Measurements from ENCODE around the gene DCLK1. TPM values are rescaled to one million over a fixed set of nuclear protein-coding genes. Genes with fewer than 3 reads are reported as not detected.

The DCLK1 gene
- total RNA-seq, 2 experiments from 2014 or later, result not detected

DNA sequence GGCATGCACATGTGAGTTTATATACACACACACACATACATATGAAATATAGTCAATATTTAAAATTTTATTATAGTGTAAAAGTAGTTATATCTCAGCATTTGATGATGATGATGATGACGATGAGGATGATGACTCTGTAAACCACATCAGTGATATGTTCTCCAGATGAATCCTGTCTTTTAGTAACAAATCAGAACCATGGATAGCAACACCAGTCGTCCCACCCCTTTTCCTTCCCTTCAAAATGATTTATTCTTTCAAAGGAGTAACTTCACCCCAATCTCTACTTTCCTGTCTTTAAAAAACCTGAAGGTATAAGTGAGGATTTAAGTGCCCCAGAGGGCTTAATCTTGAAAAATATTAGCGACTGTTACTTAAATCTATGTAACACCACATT lies 74.1 kb downstream of the DCLK1 start:
- H3K4me3 Mint-ChIP-seq, result no peak overlapping the region
- ATAC-seq (no peak), DNase-seq (no peak)
- intact Hi-C loops (cut with micrococcal nuclease), result no loop called here
- no peaks in the 10 kb centered on the region for H3K36me3 Mint-ChIP-seq (ENCODE audit: low read depth)
- no peak overlapping the region for H3K27ac Mint-ChIP-seq
- H3K27me3 Mint-ChIP-seq, result no peaks in the 10 kb centered on the region
- TF ChIP-seq, protein P1, sequence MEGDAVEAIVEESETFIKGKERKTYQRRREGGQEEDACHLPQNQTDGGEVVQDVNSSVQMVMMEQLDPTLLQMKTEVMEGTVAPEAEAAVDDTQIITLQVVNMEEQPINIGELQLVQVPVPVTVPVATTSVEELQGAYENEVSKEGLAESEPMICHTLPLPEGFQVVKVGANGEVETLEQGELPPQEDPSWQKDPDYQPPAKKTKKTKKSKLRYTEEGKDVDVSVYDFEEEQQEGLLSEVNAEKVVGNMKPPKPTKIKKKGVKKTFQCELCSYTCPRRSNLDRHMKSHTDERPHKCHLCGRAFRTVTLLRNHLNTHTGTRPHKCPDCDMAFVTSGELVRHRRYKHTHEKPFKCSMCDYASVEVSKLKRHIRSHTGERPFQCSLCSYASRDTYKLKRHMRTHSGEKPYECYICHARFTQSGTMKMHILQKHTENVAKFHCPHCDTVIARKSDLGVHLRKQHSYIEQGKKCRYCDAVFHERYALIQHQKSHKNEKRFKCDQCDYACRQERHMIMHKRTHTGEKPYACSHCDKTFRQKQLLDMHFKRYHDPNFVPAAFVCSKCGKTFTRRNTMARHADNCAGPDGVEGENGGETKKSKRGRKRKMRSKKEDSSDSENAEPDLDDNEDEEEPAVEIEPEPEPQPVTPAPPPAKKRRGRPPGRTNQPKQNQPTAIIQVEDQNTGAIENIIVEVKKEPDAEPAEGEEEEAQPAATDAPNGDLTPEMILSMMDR (IDR thresholded peaks at IDR 0.05), result no peak
- H3K4me1 Mint-ChIP-seq (ENCODE audit: low read depth), result no peaks in the 10 kb centered on the region
- CTCF ChIA-PET, result no interaction called here
- H3K9me3 Mint-ChIP-seq, result no peaks in the 10 kb centered on the region
- POLR2A ChIA-PET, result no interaction called here

DNA sequence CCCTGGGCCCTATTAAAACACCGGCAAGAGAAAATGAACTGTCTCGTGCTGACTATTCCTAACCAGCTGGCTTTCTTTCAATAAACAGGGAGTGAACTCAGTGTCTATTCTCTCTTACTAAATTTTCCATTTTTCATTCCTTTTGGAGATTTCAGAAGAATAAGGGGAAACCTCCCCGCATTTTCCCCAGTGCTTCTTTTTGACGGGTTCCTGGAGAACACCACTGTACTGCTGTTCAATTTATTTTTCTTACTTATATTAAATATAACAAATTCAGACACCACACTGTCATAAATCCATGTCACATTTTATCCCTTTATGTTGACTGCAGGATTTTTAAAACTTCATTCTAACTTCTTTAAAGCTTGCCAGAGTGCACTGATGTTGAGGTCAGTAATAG lies 75.8 kb downstream of the DCLK1 start:
- Mint-ChIP-seq H3K4me1 (ENCODE audit: low read depth) (no peaks in the 10 kb centered on the region), H3K9me3 (no peaks in the 10 kb centered on the region), H3K36me3 (ENCODE audit: low read depth) (no peaks in the 10 kb centered on the region), H3K27ac (no peak overlapping the region), H3K27me3 (no peaks in the 10 kb centered on the region), H3K4me3 (no peak overlapping the region)
- no peak for ATAC-seq
- POLR2A ChIA-PET, result no interaction called here
- CTCF ChIA-PET, result no interaction called here
- TF ChIP-seq, protein P1 (IDR thresholded peaks at IDR 0.05), result no peak
- intact Hi-C loops (cut with micrococcal nuclease), result no loop called here
- no peak for DNase-seq

DNA sequence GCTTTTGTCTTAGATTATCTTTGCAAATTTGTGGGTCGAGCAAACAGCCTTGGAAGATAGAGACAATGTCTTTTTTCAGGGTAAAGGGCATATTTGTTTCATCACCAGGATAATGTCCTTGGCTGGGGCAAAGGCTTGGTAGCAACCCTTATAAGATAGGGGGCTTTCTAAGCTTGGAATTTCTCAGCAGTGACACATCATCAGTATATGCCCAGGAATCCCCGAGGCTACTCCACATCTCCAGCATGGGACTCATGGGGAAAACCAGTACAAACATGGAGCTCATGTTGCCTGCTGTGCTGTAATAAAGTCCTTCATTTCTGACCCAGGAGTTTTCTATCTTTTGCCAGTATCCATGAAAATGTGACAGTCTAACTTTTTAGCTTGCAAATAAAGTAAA lies 77.1 kb downstream of the DCLK1 start:
- TF ChIP-seq, protein P1 (IDR thresholded peaks at IDR 0.05), result no peak
- no peak for DNase-seq
- no peak overlapping the region for H3K27ac Mint-ChIP-seq
- H3K9me3 Mint-ChIP-seq, result no peaks in the 10 kb centered on the region
- POLR2A ChIA-PET, result no interaction called here
- no peak for ATAC-seq
- CTCF ChIA-PET, result no interaction called here
- no peaks in the 10 kb centered on the region for H3K27me3 Mint-ChIP-seq
- no peaks in the 10 kb centered on the region for H3K36me3 Mint-ChIP-seq (ENCODE audit: low read depth)
- intact Hi-C loops (cut with micrococcal nuclease), result no loop called here
- H3K4me1 Mint-ChIP-seq (ENCODE audit: low read depth), result no peaks in the 10 kb centered on the region
- no peak overlapping the region for H3K4me3 Mint-ChIP-seq

DNA sequence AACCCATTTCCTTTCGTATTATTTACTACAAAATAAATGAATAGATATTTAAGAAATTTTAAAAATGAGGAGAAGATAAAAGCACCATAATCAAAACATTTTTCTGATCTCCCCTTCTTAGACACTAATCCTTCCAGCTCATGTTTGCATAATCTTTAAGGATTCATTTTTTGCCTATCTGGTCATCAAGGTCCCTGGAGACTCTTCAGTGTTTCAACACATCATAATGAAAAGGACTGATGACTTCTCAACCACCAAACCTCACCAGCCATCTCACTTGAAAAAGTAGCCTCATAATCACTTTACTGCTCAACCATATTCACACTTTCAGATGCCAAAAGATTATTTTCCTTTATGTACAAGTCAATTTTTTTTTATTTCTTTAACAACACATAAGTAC lies 80.1 kb downstream of the DCLK1 start:
- no peak overlapping the region for H3K4me3 Mint-ChIP-seq
- no peak overlapping the region for H3K27ac Mint-ChIP-seq
- DNase-seq (no peak), ATAC-seq (no peak)
- TF ChIP-seq, protein P1 (IDR thresholded peaks at IDR 0.05), result no peak
- no peaks in the 10 kb centered on the region for H3K9me3 Mint-ChIP-seq
- ChIA-PET POLR2A (no interaction called here), CTCF (no interaction called here)
- no peaks in the 10 kb centered on the region for H3K4me1 Mint-ChIP-seq (ENCODE audit: low read depth)
- no peaks in the 10 kb centered on the region for H3K27me3 Mint-ChIP-seq
- intact Hi-C loops (cut with micrococcal nuclease), result no loop called here
- no peaks in the 10 kb centered on the region for H3K36me3 Mint-ChIP-seq (ENCODE audit: low read depth)

DNA sequence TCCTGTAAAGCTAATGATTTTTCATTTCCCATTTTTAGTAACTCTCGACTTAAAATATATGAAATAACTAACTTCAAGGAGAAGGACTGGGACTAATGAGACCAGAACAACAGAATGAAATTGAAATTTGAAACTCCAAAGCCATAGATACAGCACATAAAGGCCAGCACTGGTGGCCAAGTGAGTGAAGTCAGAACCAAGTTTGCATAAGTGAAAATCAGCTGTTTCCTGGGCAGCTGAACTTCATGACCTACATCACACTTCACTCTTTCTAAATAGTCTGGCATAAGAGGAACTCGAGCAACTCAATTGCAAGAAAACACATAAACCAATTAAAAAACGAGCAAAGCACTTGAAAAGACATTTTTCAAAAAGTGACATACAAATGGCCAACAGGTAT lies 84.5 kb downstream of the DCLK1 start:
- no peak for DNase-seq
- H3K4me3 Mint-ChIP-seq, result no peak overlapping the region
- H3K4me1 Mint-ChIP-seq (ENCODE audit: low read depth), result no peaks in the 10 kb centered on the region
- POLR2A ChIA-PET, result no interaction called here
- H3K36me3 Mint-ChIP-seq (ENCODE audit: low read depth), result no peaks in the 10 kb centered on the region
- CTCF ChIA-PET, result no interaction called here
- no peaks in the 10 kb centered on the region for H3K27me3 Mint-ChIP-seq
- intact Hi-C loops (cut with micrococcal nuclease), result no loop called here
- TF ChIP-seq, protein P1 (IDR thresholded peaks at IDR 0.05), result no peak
- no peak for ATAC-seq
- no peaks in the 10 kb centered on the region for H3K9me3 Mint-ChIP-seq
- H3K27ac Mint-ChIP-seq, result no peak overlapping the region

Data from activated CD8-positive, alpha-beta T cell treated with anti-CD3 and anti-CD28 coated beads for 36 hours (primary cell).